ENCODE results near the gene LYSMD2. TPM values are rescaled to one million over a fixed set of nuclear protein-coding genes. Genes with fewer than 3 reads are reported as not detected.
"Not testable (repeated sequence)": the region's sequence is repeated elsewhere in the genome, so short reads cannot be mapped to it uniquely, and the experiment has no call there.

The LYSMD2 gene
- 1 to 10 TPM; 5.2 to 5.9 TPM for polyA plus RNA-seq

- peak within 1 kb of the TSS; percentile 62 to 71 for H3K4me3 ChIP-seq (ENCODE audit: low read depth in 1 of 2, low read length in 2 of 2)
- no peaks in the 10 kb centered on the region for H3K4me1 ChIP-seq (ENCODE audit: control insufficient read depth in 2 of 2, insufficient read depth in 2 of 2, low read length in 1 of 2)
- H3K9me3 ChIP-seq (ENCODE audit: control insufficient read depth in 2 of 2, insufficient read depth in 1 of 2, low read depth in 1 of 2, low read length in 1 of 2), result no peaks in the 10 kb centered on the region
- WGBS, 2 donors, result 0% methylated on average over 36 to 67 of the region's 67 CpGs
- peak within 1 kb of the TSS; percentile 84 to 86 for H3K27ac ChIP-seq (ENCODE audit: low read depth in 2 of 2, low read length in 1 of 2)
- H3K27me3 ChIP-seq (ENCODE audit: control insufficient read depth in 1 of 2, insufficient read depth in 2 of 2, low read length in 2 of 2), result no peaks in the 10 kb centered on the region
- peaks cover 0 to 3% of the 10 kb centered on the region in 2 donors for H3K36me3 ChIP-seq (ENCODE audit: control insufficient read depth in 2 of 2, insufficient read depth in 2 of 2, low read length in 1 of 2)
These were observed at the start of gene LYSMD2 for GRCh38 chr15:51737522-51738305. TSS of gene LYSMD2 (minus strand) at chr15:51737655. CDS start at chr15:51737622, 33 bp downstream.

DNA sequence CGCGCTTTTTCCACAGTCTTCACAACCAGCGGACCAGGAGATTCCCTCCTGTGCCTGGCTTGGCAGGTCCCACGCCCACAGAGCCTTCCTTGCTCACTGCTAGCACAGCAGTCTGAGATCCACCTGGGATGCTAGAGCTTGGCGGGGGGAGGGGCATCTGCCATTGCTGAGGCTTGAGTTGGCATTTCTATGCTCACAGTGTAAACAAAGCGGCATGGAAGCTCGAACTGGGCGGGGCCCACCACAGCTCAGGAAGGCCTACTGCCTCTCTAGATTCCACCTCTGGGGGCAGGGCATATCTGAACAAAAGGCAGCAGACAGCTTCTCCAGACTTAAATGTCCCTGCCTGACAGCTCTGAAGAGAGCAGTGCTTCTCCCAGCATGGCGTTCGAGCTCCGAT lies 49.7 kb upstream of the LYSMD2 start:
- not testable (repeated sequence) for H3K27ac ChIP-seq (ENCODE audit: low read depth in 2 of 2, low read length in 1 of 2); H3K36me3 ChIP-seq (ENCODE audit: control insufficient read depth in 2 of 2, insufficient read depth in 2 of 2, low read length in 1 of 2); H3K4me1 ChIP-seq (ENCODE audit: control insufficient read depth in 2 of 2, insufficient read depth in 2 of 2, low read length in 1 of 2); H3K4me3 ChIP-seq (ENCODE audit: low read depth in 1 of 2, low read length in 2 of 2); H3K9me3 ChIP-seq (ENCODE audit: control insufficient read depth in 2 of 2, insufficient read depth in 1 of 2, low read depth in 1 of 2, low read length in 1 of 2); H3K27me3 ChIP-seq (ENCODE audit: control insufficient read depth in 1 of 2, insufficient read depth in 2 of 2, low read length in 2 of 2)
- 90 to 94% methylated on average over 11 of the region's 11 CpGs for WGBS, 2 donors

- 50 to 66% methylated on average over 3 of the region's 3 CpGs for WGBS, 2 donors
- Histone ChIP-seq H3K27me3 (ENCODE audit: control insufficient read depth in 1 of 2, insufficient read depth in 2 of 2, low read length in 2 of 2) (no peaks in the 10 kb centered on the region), H3K27ac (ENCODE audit: low read depth in 2 of 2, low read length in 1 of 2) (no peak overlapping the region), H3K9me3 (ENCODE audit: control insufficient read depth in 2 of 2, insufficient read depth in 1 of 2, low read depth in 1 of 2, low read length in 1 of 2) (no peaks in the 10 kb centered on the region), H3K4me1 (ENCODE audit: control insufficient read depth in 2 of 2, insufficient read depth in 2 of 2, low read length in 1 of 2) (no peaks in the 10 kb centered on the region), H3K4me3 (ENCODE audit: low read depth in 1 of 2, low read length in 2 of 2) (no peak overlapping the region), H3K36me3 (ENCODE audit: control insufficient read depth in 2 of 2, insufficient read depth in 2 of 2, low read length in 1 of 2) (peaks cover 0 to 4% of the 10 kb centered on the region in 2 donors)
These were observed 46.5 kb upstream of the LYSMD2 start for GRCh38 chr15:51783967-51784366.

DNA sequence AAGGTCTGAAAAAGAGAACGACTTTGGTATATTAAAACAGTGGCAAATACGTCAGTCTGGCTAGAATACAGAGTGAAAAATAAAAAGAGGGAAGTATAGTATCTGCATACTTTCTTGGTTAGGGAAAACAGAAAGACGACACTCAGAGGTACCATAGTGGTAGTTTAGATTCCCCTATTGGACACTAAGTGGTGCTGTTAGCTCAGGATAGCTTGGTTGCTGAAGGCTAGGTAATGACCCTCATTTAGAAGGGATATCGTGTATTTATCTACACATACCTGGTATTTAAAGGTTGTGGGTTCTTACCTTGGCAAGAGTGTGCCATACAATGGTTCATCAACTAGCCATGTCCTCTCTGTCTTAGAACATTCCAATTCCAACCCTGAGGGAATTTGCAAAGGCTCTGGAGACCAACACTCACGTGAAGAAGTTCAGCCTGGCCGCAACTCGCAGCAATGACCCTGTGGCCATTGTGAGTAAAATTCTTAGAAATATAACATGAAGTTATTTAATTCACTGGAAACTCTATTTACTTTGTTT lies 45.0 kb upstream of the LYSMD2 start:
- H3K9me3 ChIP-seq (ENCODE audit: control insufficient read depth in 2 of 2, insufficient read depth in 1 of 2, low read depth in 1 of 2, low read length in 1 of 2), result no peaks in the 10 kb centered on the region
- H3K27me3 ChIP-seq (ENCODE audit: control insufficient read depth in 1 of 2, insufficient read depth in 2 of 2, low read length in 2 of 2), result no peaks in the 10 kb centered on the region
- no peak overlapping the region for H3K4me3 ChIP-seq (ENCODE audit: low read depth in 1 of 2, low read length in 2 of 2)
- H3K36me3 ChIP-seq (ENCODE audit: control insufficient read depth in 2 of 2, insufficient read depth in 2 of 2, low read length in 1 of 2), result peaks cover 0 to 4% of the 10 kb centered on the region in 2 donors
- no peaks in the 10 kb centered on the region for H3K4me1 ChIP-seq (ENCODE audit: control insufficient read depth in 2 of 2, insufficient read depth in 2 of 2, low read length in 1 of 2)
- H3K27ac ChIP-seq (ENCODE audit: low read depth in 2 of 2, low read length in 1 of 2), result no peak overlapping the region
- 86 to 91% methylated on average over 7 of the region's 7 CpGs for WGBS, 2 donors

DNA sequence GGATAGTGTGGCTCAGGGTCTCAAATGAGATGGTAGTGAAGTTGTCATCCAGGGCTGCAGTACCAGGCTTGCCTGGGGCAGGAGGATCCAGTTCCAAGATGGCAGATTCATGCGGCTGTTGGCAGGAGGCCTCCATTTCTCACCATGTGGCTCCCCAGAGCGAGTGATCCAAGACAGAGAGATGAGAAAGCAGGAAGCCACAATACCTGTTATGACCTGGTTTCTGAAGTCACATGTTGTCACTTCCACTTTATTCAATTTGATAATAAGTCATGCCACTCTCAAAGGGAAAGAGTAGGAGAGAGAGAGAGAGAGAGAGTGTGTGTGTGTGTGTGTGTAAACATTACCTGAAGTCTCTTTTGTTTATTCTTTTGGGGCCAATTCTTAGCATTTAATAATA lies 44.1 kb upstream of the LYSMD2 start:
- 48 to 61% methylated on average over 2 of the region's 2 CpGs for WGBS, 2 donors
- Histone ChIP-seq H3K27me3 (ENCODE audit: control insufficient read depth in 1 of 2, insufficient read depth in 2 of 2, low read length in 2 of 2) (no peaks in the 10 kb centered on the region), H3K4me1 (ENCODE audit: control insufficient read depth in 2 of 2, insufficient read depth in 2 of 2, low read length in 1 of 2) (no peaks in the 10 kb centered on the region), H3K4me3 (ENCODE audit: low read depth in 1 of 2, low read length in 2 of 2) (no peak overlapping the region), H3K36me3 (ENCODE audit: control insufficient read depth in 2 of 2, insufficient read depth in 2 of 2, low read length in 1 of 2) (peaks cover 0 to 2% of the 10 kb centered on the region in 2 donors), H3K9me3 (ENCODE audit: control insufficient read depth in 2 of 2, insufficient read depth in 1 of 2, low read depth in 1 of 2, low read length in 1 of 2) (no peaks in the 10 kb centered on the region), H3K27ac (ENCODE audit: low read depth in 2 of 2, low read length in 1 of 2) (peak overlapping the region in 1 of 2 donors; percentile 55)

- 59 to 62% methylated on average over 1 of the region's 1 CpG for WGBS, 2 donors
- no peak overlapping the region for H3K4me3 ChIP-seq (ENCODE audit: low read depth in 1 of 2, low read length in 2 of 2)
- no peak overlapping the region for H3K27ac ChIP-seq (ENCODE audit: low read depth in 2 of 2, low read length in 1 of 2)
- no peaks in the 10 kb centered on the region for H3K9me3 ChIP-seq (ENCODE audit: control insufficient read depth in 2 of 2, insufficient read depth in 1 of 2, low read depth in 1 of 2, low read length in 1 of 2)
- peaks cover 0 to 2% of the 10 kb centered on the region in 2 donors for H3K36me3 ChIP-seq (ENCODE audit: control insufficient read depth in 2 of 2, insufficient read depth in 2 of 2, low read length in 1 of 2)
- H3K4me1 ChIP-seq (ENCODE audit: control insufficient read depth in 2 of 2, insufficient read depth in 2 of 2, low read length in 1 of 2), result no peaks in the 10 kb centered on the region
- no peaks in the 10 kb centered on the region for H3K27me3 ChIP-seq (ENCODE audit: control insufficient read depth in 1 of 2, insufficient read depth in 2 of 2, low read length in 2 of 2)
These were observed 43.2 kb upstream of the LYSMD2 start for GRCh38 chr15:51780636-51781035.

GRCh38 chr15:51776952-51777569 lies 39.6 kb upstream of the LYSMD2 start:
- Histone ChIP-seq H3K9me3 (ENCODE audit: control insufficient read depth in 2 of 2, insufficient read depth in 1 of 2, low read depth in 1 of 2, low read length in 1 of 2) (no peaks in the 10 kb centered on the region), H3K27me3 (ENCODE audit: control insufficient read depth in 1 of 2, insufficient read depth in 2 of 2, low read length in 2 of 2) (no peaks in the 10 kb centered on the region), H3K27ac (ENCODE audit: low read depth in 2 of 2, low read length in 1 of 2) (no peak overlapping the region), H3K4me3 (ENCODE audit: low read depth in 1 of 2, low read length in 2 of 2) (no peak overlapping the region), H3K36me3 (ENCODE audit: control insufficient read depth in 2 of 2, insufficient read depth in 2 of 2, low read length in 1 of 2) (peaks cover 2 to 3% of the 10 kb centered on the region in 2 donors), H3K4me1 (ENCODE audit: control insufficient read depth in 2 of 2, insufficient read depth in 2 of 2, low read length in 1 of 2) (no peaks in the 10 kb centered on the region)
- 49 to 50% methylated on average over 6 of the region's 6 CpGs for WGBS, 2 donors

GRCh38 chr15:51775967-51776816 lies 38.7 kb upstream of the LYSMD2 start:
- Histone ChIP-seq H3K4me1 (ENCODE audit: control insufficient read depth in 2 of 2, insufficient read depth in 2 of 2, low read length in 1 of 2) (no peaks in the 10 kb centered on the region), H3K36me3 (ENCODE audit: control insufficient read depth in 2 of 2, insufficient read depth in 2 of 2, low read length in 1 of 2) (peaks cover 2 to 3% of the 10 kb centered on the region in 2 donors), H3K27me3 (ENCODE audit: control insufficient read depth in 1 of 2, insufficient read depth in 2 of 2, low read length in 2 of 2) (no peaks in the 10 kb centered on the region), H3K4me3 (ENCODE audit: low read depth in 1 of 2, low read length in 2 of 2) (no peak overlapping the region), H3K27ac (ENCODE audit: low read depth in 2 of 2, low read length in 1 of 2) (no peak overlapping the region), H3K9me3 (ENCODE audit: control insufficient read depth in 2 of 2, insufficient read depth in 1 of 2, low read depth in 1 of 2, low read length in 1 of 2) (no peaks in the 10 kb centered on the region)
- WGBS, 2 donors, result 55 to 64% methylated on average over 11 of the region's 11 CpGs

DNA sequence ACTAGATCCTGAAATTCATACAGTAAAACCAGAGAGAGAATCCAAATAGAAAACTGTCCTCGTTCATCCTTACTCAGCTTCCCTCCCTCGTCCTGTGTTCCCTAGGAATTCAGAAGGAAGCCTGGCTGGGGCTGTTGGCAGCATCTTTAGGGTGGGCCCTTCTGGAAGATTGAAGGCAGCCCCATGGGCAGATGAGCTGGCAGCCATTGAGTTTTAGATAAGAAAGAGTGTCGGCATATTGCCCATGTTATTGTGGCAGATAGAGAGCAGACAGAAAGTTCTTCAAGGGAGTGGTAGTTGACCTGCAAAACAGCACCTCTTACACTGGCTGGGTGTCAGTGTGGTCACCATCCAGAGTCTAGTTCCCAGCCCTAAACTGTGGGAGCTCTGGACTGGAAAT lies 37.5 kb upstream of the LYSMD2 start:
- Histone ChIP-seq H3K9me3 (ENCODE audit: control insufficient read depth in 2 of 2, insufficient read depth in 1 of 2, low read depth in 1 of 2, low read length in 1 of 2) (no peaks in the 10 kb centered on the region), H3K4me1 (ENCODE audit: control insufficient read depth in 2 of 2, insufficient read depth in 2 of 2, low read length in 1 of 2) (no peaks in the 10 kb centered on the region), H3K36me3 (ENCODE audit: control insufficient read depth in 2 of 2, insufficient read depth in 2 of 2, low read length in 1 of 2) (peaks cover 3 to 5% of the 10 kb centered on the region in 2 donors), H3K4me3 (ENCODE audit: low read depth in 1 of 2, low read length in 2 of 2) (no peak overlapping the region), H3K27ac (ENCODE audit: low read depth in 2 of 2, low read length in 1 of 2) (no peak overlapping the region), H3K27me3 (ENCODE audit: control insufficient read depth in 1 of 2, insufficient read depth in 2 of 2, low read length in 2 of 2) (no peaks in the 10 kb centered on the region)
- 86 to 88% methylated on average over 3 of the region's 3 CpGs for WGBS, 2 donors
